HAP-1 (cell line): ENCODE data around the gene ZBTB20.

Experiments
- DNase-seq, 2 experiments: peaks; one replicate each; pipeline ENCODE4 v3.0.0-alpha.2; 2016 to 2020; ENCODE audit warnings: low spot score in 2 of 2
- H3K27me3 ChIP-seq: fragments of 250-450 bp; sonication (Bioruptor Pico); 2 replicates; pipeline ENCODE4 v1.5.1; 2020; ENCODE audit warnings: low read depth, mild to moderate bottlenecking, moderate library complexity
- H3K36me3 ChIP-seq: fragments of 250-450 bp; sonication (Bioruptor Pico); replicated peaks from 2 replicates; pipeline ENCODE4 v1.5.1; 2020; ENCODE audit warnings: mild to moderate bottlenecking
- H3K4me1 ChIP-seq: fragments of 250-450 bp; sonication (Bioruptor Pico); 2 replicates; pipeline ENCODE4 v1.5.1; 2020; ENCODE audit warnings: mild to moderate bottlenecking
- H3K4me3 ChIP-seq: fragments of 250-450 bp; sonication (Bioruptor Pico); 2 replicates; pipeline ENCODE4 v1.5.1; 2020; ENCODE audit warnings: mild to moderate bottlenecking, moderate library complexity
- H3K9me3 ChIP-seq: fragments of 250-450 bp; sonication (Bioruptor Pico); 2 replicates; pipeline ENCODE4 v1.5.1; 2020; ENCODE audit warnings: mild to moderate bottlenecking, moderate library complexity
- in situ Hi-C: fragments of 300-500 bp; cut with MboI; formaldehyde crosslinking; loops from 3 replicates; pipeline ENCODE4 v1.14.3; 2020; ENCODE audit warnings: low sequenced_read_pairs, inconsistent platforms, mixed read lengths

ZBTB20 gene

DNA sequence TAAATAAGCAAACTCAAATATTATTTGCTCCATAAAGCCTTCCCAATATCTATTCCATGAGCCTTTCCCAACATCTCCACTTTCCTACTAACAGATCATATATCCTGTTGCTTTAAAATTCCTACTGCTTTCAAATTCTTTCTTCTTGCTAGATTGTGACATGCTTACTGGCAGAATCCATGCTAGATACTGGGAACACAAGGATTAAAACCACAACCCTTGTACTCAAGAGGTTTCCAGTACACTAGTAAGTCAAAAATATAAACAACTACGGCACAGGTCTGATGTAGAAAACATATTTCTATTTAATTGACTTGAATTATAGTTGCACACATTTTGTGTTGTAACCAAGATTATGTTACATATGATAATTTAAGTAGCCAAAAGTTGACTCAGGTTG, 275.0 kb downstream of the ZBTB20 start:
- no peak overlapping the region for H3K4me3 ChIP-seq

DNA sequence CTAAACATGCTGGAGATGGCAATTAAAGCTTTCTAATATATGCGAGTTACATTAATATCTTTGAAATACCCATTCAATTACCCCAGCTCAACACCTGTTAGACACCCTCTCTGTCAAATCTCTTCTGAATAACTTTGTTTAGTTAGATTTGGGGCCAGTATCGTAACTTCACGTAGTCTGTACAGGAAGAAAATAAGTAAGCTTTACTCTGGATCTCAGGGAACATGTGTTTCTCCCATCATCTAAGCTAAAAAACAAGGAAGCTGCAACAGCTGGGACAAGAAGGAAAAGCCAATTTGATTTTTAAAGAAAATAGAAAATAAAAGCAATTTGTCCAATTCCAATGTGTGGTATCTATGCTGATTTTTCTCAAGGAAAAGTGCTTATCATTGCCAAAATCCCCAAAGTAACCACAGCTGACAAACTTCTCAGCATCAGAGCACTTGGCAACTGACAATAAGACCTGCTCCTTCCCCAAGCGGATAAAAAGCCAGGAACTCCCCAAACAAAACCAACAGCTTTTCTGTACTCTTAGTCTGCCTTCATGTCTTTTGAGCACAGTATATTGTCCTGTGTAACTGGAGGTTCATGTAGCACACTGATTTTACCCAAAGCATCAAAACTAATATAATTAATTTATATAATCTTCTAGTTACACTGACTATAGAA, 279.1 kb downstream of the ZBTB20 start:
- no peak for DNase-seq
- Histone ChIP-seq H3K9me3 (no peaks in the 10 kb centered on the region), H3K27me3 (no peaks in the 10 kb centered on the region), H3K36me3 (no peaks in the 10 kb centered on the region), H3K4me3 (no peak overlapping the region), H3K4me1 (no peaks in the 10 kb centered on the region)
- in situ Hi-C loops = no loop called here

More for the DNA sequence above, 275.0 kb downstream of the ZBTB20 start:
- Histone ChIP-seq H3K4me1 (no peaks in the 10 kb centered on the region; the same call in 1 of the 2 replicates), H3K9me3 (no peaks in the 10 kb centered on the region), H3K36me3 (no peaks in the 10 kb centered on the region), H3K27me3 (no peaks in the 10 kb centered on the region)
- no peak for DNase-seq
- in situ Hi-C loops = no loop called here

DNA sequence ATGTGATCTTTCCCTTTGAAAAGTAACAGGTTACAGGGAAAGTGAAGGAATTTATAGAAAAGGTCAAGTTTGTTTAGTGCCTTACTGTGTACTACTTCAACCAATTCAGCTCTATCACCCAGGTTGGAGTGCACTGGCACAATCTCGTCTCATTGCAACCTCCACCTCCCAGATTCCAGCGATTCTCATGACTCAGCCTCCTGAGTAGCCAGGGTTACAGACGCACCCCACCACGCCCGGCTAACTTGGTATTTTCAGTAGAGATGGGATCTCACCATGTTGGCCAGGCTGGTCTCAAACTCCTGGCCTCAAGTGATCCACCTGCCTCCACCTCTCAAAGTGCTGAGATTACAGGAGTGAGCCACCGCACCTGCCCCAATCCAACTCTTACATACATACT, 279.7 kb downstream of the ZBTB20 start:
- no peak overlapping the region for H3K4me3 ChIP-seq
- no peaks in the 10 kb centered on the region for H3K9me3 ChIP-seq
- no peaks in the 10 kb centered on the region for H3K27me3 ChIP-seq
- in situ Hi-C loops = no loop called here
- no peaks in the 10 kb centered on the region for H3K36me3 ChIP-seq
- DNase-seq = no peak
- H3K4me1 ChIP-seq = no peaks in the 10 kb centered on the region

DNA sequence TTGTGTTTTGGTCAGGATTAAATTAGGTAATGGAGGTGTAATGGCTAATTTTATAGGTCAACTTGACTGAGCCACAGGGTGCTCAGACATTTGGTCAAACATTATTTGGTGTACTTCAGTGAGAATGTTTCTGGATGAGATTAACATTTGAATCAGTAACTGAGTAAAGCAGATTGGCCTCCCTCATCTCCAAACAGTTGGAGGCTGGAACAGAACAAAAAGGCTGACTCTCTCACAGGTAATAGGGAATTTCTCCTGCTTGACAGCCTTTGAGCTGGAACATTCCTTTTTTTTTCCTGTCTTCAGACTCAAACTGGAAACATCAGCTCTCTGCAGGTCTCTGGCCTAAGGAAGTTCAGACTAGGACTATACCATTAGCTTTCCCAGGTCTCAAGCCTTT, 280.7 kb downstream of the ZBTB20 start:
- no peak for DNase-seq

DNA sequence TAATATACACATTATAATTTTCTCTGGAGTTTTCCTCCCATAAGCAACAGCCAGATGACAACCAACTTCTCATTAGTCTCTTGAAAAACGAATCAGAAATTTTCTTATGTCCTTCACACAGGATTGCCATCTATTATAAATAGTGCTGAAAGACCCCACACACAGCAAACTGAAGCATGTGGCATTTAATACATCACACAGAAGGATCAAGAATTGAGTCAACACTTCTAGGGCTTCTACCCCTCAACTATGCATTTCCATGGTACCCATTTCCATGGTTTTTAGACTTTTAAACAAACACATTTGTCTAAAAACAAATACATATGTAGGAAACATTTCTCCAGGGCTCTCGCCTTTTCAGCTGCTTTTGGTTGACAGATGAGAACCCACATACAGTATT, 282.1 kb downstream of the ZBTB20 start:
- H3K4me3 ChIP-seq = no peak overlapping the region
- no peaks in the 10 kb centered on the region for H3K27me3 ChIP-seq
- DNase-seq = no peak
- no peaks in the 10 kb centered on the region for H3K9me3 ChIP-seq
- H3K4me1 ChIP-seq = no peaks in the 10 kb centered on the region
- in situ Hi-C loops = no loop called here
- H3K36me3 ChIP-seq = no peaks in the 10 kb centered on the region

More for the DNA sequence above, 280.7 kb downstream of the ZBTB20 start:
- no peaks in the 10 kb centered on the region for H3K27me3 ChIP-seq
- H3K4me3 ChIP-seq = no peak overlapping the region
- H3K36me3 ChIP-seq = no peaks in the 10 kb centered on the region
- H3K4me1 ChIP-seq = no peaks in the 10 kb centered on the region
- in situ Hi-C loops = no loop called here
- H3K9me3 ChIP-seq = no peaks in the 10 kb centered on the region

DNA sequence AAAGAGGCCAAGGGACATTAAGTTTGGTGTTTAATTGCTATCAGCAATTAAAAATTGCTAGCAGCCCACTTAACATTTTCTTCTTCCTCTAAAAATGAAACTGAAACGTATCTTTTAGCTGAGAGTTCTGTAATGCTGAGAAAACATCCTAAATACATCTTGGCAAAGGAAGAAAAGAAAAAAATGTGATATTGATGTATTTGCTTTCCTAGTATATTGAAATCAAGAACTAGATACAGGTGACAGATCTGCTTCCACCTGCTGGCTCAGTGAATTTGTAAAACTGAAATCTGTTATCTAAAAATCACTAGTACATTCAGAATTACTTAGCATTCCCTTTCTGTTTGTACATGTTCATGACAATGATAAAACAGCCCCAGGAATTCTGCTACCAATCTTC, 283.2 kb downstream of the ZBTB20 start:
- in situ Hi-C loops = no loop called here
- DNase-seq = no peak
- no peak overlapping the region for H3K4me3 ChIP-seq

DNA sequence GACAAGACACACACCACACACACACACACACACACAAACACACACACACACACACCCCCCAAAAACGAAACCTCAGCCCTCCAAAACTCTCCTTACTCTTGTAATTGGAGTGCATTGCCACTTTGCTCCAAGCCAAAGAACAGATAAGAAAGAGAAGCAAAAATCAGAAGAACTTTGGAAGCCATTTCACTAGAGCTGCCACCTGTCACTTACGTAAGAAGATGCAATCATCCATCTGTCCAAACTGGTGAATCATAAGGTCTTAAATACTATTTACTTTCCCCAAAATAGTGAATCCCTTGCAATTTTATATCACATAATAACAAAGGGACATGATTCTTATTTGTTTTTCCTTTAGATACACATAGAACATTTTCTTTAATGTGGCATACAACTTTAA, 285.4 kb downstream of the ZBTB20 start:
- in situ Hi-C loops = no loop called here
- peaks cover 17% of the 10 kb centered on the region for H3K4me1 ChIP-seq
- H3K4me3 ChIP-seq = no peak overlapping the region
- no peaks in the 10 kb centered on the region; the same call in 1 of the 2 replicates for H3K27me3 ChIP-seq
- H3K36me3 ChIP-seq = no peaks in the 10 kb centered on the region
- no peaks in the 10 kb centered on the region for H3K9me3 ChIP-seq
- DNase-seq = no peak

More for the DNA sequence above, 283.2 kb downstream of the ZBTB20 start:
- H3K27me3 ChIP-seq = no peaks in the 10 kb centered on the region
- H3K36me3 ChIP-seq = no peaks in the 10 kb centered on the region
- H3K9me3 ChIP-seq = no peaks in the 10 kb centered on the region
- H3K4me1 ChIP-seq = no peaks in the 10 kb centered on the region

DNA sequence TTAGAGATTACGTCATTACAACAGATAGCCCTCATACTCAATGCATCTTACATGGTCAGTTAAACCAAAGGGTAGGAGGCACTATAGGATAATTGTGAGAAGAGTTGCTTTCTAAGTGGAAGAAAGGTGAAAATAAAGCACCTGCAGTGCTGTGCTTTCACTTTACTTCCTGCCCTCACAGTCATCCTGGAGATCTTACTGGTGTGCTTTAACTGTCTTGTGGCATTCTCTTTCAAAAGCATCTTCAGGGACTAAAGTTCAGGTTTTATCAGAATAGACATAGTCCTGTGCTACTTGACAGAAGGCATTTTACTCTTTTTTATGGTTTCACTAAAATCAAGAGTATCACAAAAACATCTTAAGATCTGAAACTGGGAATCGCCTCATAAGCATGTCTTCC, 286.6 kb downstream of the ZBTB20 start:
- peaks cover 18% of the 10 kb centered on the region for H3K4me1 ChIP-seq
- H3K36me3 ChIP-seq = no peaks in the 10 kb centered on the region
- H3K27me3 ChIP-seq = no peaks in the 10 kb centered on the region; the same call in 1 of the 2 replicates
- in situ Hi-C loops = no loop called here
- DNase-seq = no peak
- no peak overlapping the region for H3K4me3 ChIP-seq
- no peaks in the 10 kb centered on the region for H3K9me3 ChIP-seq

DNA sequence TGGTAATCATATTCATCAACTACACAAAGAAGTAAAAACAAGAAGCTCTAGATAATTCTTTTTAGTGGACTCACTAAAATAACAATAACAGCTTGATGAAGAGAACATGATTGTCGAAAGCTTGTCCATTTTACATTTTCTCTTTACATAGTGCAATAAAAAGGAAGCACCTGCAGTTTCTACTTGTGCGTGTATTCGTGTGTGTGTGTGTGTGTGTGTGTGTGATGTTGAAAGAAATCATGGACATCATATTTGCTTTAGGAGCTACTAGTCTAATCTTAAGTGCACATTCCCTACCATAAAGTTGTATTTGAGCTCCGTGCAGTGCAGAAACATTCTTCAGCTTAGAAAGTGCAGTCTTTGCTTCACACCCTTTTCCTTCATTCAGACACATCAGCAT, 288.8 kb downstream of the ZBTB20 start:
- Histone ChIP-seq H3K36me3 (no peaks in the 10 kb centered on the region), H3K4me1 (peaks cover 18% of the 10 kb centered on the region), H3K27me3 (no peaks in the 10 kb centered on the region; the same call in 1 of the 2 replicates), H3K4me3 (no peak overlapping the region), H3K9me3 (no peaks in the 10 kb centered on the region)
- in situ Hi-C loops = no loop called here
- no peak for DNase-seq

DNA sequence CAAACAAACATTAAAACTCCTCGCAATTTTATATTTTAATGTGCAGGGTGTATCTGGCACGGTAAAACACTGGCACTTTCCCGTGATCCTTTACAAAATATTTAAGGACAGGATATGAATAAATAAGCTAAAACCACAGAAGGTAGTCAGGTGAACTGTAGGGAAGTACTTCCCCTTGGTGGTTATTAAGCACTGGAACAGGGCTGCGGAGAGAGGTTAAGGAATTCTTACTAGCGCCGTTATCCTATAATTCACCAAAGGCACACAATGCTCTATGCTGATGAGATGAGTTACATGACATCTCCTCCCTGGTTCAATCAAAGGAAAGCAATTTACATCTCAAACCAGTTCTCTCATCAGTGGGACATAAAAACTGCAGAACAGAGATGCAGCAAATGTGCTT, 289.8 kb downstream of the ZBTB20 start:
- in situ Hi-C loops = no loop called here
- Histone ChIP-seq H3K36me3 (no peaks in the 10 kb centered on the region), H3K9me3 (no peaks in the 10 kb centered on the region), H3K4me3 (no peak overlapping the region), H3K27me3 (no peaks in the 10 kb centered on the region; the same call in 1 of the 2 replicates), H3K4me1 (peaks cover 18% of the 10 kb centered on the region)
- DNase-seq = peak; percentile 27 to 69

DNA sequence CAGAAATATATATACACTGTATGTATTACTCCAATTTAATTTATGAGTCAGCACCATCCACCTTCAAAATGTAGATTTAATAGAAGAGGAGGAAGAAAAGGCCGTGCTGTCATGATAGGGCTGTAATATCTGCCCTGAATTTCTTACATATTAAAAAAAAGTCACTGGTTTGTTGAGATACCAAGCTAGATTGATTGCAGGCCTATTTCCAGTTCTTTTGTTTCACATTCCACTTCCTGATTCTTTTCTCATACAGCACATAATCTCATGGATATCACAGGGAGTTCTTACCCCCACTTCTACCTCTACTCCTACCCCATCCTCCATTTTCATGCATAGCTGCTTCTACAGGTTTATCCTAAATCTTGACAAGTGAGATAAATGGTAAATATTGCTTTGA, 290.3 kb downstream of the ZBTB20 start:
- Histone ChIP-seq H3K9me3 (no peaks in the 10 kb centered on the region), H3K4me1 (peaks cover 18% of the 10 kb centered on the region), H3K4me3 (no peak overlapping the region), H3K27me3 (no peaks in the 10 kb centered on the region; the same call in 1 of the 2 replicates), H3K36me3 (no peaks in the 10 kb centered on the region)
- in situ Hi-C loops = no loop called here
- no peak for DNase-seq

DNA sequence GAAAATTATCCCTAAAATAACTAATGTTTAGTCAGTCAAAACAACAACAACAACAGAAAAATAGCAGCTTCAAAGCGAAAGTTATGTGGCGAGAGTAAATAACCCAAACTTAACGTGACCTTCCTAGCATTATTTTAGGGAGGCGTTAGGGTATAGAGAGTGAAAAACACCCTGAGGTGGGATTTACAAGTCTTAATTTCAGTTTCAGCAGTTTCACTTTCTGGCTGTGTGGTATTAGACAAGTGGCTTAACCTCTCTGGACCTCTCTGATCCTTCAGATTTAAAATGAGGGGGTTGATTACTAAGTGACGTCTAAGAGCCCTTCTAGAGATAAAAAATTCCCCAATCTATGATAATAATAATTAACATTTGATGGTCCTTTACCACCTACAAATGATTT, 291.2 kb downstream of the ZBTB20 start:
- Histone ChIP-seq H3K27me3 (no peaks in the 10 kb centered on the region; the same call in 1 of the 2 replicates), H3K4me1 (peaks cover 18% of the 10 kb centered on the region), H3K4me3 (no peak overlapping the region), H3K9me3 (no peaks in the 10 kb centered on the region), H3K36me3 (no peaks in the 10 kb centered on the region)
- in situ Hi-C loops = no loop called here
- DNase-seq = no peak

DNA sequence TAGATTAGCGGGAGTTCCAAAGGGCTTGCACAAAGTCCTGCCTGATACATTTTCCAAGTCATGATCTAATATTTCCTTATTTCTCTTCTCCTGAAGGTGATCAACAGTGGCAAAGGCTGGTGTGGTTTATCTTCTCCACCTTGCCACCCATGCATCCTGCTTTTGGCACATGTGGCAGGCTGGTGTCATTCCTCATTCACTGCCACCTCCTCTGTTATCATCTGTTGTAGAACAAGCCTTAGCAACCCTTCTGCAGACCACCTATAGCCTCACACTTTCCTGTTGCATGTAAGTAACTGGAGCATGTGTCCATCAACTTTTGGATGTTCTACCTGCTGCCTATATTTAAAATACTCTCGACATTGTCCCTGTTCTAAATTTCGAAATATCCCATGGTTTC, 294.1 kb downstream of the ZBTB20 start:
- no peak for DNase-seq
- no peaks in the 10 kb centered on the region for H3K36me3 ChIP-seq
- no peaks in the 10 kb centered on the region; the same call in 1 of the 2 replicates for H3K27me3 ChIP-seq
- in situ Hi-C loops = no loop called here
- H3K4me3 ChIP-seq = no peak overlapping the region
- H3K9me3 ChIP-seq = no peaks in the 10 kb centered on the region
- peaks cover 19% of the 10 kb centered on the region for H3K4me1 ChIP-seq

DNA sequence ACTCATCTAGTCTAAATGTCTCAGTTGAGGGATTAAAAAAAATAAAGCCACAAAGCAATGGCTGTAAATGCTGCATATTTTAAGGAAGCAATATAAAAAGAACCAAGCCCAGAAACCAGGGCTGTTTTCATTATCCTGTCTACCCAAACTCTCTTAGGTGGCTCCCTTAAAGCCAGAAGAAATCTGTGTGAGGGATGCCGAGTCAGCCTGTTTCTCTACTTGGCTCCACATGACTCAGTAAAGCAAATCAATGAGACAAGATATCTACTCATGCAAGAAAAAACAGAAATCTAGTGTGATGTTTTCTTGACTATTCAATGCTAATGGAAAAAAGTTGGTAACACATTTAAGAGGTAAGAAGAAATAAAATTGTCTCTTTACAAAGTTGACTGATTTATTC, 296.2 kb downstream of the ZBTB20 start:
- in situ Hi-C loops = no loop called here
- Histone ChIP-seq H3K4me1 (peaks cover 7% of the 10 kb centered on the region), H3K27me3 (no peaks in the 10 kb centered on the region), H3K36me3 (no peaks in the 10 kb centered on the region), H3K9me3 (no peaks in the 10 kb centered on the region), H3K4me3 (no peak overlapping the region)
- DNase-seq = no peak
